ENCODE data around the gene SLIT3.

DNA sequence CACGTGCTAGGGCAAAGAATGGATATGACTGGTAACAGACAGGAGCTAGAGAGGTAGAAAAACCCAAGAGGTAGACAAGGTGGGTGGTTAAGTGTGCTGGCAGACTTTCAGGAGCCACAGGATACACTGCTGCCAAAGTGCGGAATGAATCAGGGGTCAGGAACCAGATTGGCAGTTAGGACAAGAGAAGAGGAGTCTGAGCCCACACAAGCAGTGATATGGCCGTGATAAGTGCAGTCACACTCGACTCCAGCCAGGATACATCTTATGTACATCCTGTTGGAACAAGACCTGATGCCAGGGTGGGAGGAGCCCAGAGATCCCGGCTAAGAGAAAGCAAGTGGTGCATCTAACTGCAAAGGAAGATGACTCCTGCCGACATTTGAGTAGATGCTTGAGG is 10.0 kb downstream of the SLIT3 start:
- TF ChIP-seq, protein P1, sequence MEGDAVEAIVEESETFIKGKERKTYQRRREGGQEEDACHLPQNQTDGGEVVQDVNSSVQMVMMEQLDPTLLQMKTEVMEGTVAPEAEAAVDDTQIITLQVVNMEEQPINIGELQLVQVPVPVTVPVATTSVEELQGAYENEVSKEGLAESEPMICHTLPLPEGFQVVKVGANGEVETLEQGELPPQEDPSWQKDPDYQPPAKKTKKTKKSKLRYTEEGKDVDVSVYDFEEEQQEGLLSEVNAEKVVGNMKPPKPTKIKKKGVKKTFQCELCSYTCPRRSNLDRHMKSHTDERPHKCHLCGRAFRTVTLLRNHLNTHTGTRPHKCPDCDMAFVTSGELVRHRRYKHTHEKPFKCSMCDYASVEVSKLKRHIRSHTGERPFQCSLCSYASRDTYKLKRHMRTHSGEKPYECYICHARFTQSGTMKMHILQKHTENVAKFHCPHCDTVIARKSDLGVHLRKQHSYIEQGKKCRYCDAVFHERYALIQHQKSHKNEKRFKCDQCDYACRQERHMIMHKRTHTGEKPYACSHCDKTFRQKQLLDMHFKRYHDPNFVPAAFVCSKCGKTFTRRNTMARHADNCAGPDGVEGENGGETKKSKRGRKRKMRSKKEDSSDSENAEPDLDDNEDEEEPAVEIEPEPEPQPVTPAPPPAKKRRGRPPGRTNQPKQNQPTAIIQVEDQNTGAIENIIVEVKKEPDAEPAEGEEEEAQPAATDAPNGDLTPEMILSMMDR (IDR thresholded peaks at IDR 0.05; ENCODE audit: poor library complexity), result no peak
- TF ChIP-seq EZH2 (IDR thresholded peaks at IDR 0.05; ENCODE audit: borderline replicate concordance) (no peak), EZH2phosphoT487 (IDR thresholded peaks at IDR 0.05; ENCODE audit: low read depth, severe bottlenecking, unreplicated experiment) (no peak)
